ENCODE data around the gene RETNLB.

DNA sequence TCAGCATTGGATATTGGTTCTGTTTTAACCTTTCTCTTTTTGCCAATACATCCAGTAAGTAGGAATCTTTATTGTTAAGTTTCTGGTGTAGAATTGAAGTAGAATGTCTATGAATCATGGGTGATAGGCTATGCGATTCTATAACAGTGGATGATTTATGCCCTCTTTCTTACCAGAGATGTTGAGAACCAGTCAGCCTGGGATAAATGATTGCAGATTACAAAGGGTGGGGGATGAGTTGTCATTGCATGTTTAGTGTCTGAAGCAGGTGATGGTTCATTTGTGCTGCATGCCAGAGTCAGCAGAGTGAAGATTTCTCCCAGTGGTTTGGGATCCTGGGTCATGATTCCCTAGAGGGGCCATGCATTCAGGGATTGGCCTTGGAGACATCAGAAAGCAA is 14.3 kb downstream of the RETNLB start:
- TF ChIP-seq EP300 (IDR thresholded peaks at IDR 0.05) (no peak), POLR2A (IDR thresholded peaks at IDR 0.05) (no peak)
- TF ChIP-seq, protein P1, sequence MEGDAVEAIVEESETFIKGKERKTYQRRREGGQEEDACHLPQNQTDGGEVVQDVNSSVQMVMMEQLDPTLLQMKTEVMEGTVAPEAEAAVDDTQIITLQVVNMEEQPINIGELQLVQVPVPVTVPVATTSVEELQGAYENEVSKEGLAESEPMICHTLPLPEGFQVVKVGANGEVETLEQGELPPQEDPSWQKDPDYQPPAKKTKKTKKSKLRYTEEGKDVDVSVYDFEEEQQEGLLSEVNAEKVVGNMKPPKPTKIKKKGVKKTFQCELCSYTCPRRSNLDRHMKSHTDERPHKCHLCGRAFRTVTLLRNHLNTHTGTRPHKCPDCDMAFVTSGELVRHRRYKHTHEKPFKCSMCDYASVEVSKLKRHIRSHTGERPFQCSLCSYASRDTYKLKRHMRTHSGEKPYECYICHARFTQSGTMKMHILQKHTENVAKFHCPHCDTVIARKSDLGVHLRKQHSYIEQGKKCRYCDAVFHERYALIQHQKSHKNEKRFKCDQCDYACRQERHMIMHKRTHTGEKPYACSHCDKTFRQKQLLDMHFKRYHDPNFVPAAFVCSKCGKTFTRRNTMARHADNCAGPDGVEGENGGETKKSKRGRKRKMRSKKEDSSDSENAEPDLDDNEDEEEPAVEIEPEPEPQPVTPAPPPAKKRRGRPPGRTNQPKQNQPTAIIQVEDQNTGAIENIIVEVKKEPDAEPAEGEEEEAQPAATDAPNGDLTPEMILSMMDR (IDR thresholded peaks at IDR 0.05): no peak

Data from ovary (tissue), 3 donors.